SK-N-MC (cell line): ENCODE data around the gene IL17RA.

Source experiments
- EZH2 ChIP-seq: fragments of 200-600 bp; sonication (generic); IDR thresholded peaks from one replicate; pipeline ENCODE4 v1.6.1; 2017; ENCODE audit warnings: antibody characterized with exemption
- POLR2AphosphoS5 ChIP-seq: IDR thresholded peaks from 2 replicates; pipeline ENCODE4 v1.6.1; 2012; ENCODE audit warnings: mild to moderate bottlenecking, low read depth, low read length, borderline replicate concordance

GRCh38 chr22:17116572-17117330, 32.0 kb downstream of the IL17RA start:
- TF ChIP-seq POLR2AphosphoS5 (no peak), EZH2 (no peak)
